DMS53 treated with DMSO at 0.1 percent for 48 hours (cell line): ENCODE measurements around the gene GFRA1.

Experiments
- DNase-seq: peaks from one replicate; lab custom pipeline; 2025; ENCODE audit not compliant: unreplicated experiment; lab: John Stamatoyannopoulos, UW

GFRA1 gene

GRCh38 chr10:116132780-116133399 lies 140.1 kb downstream of the GFRA1 start:
- DNase-seq, result no peak

GRCh38 chr10:116130006-116130405 lies 143.0 kb downstream of the GFRA1 start:
- no peak for DNase-seq

- DNase-seq, result no peak
Measured at GRCh38 chr10:116126954-116127695, 145.9 kb downstream of the GFRA1 start.

- DNase-seq, result no peak
Measured at GRCh38 chr10:116126239-116126638, 146.8 kb downstream of the GFRA1 start.

GRCh38 chr10:116125180-116125579 lies 147.8 kb downstream of the GFRA1 start:
- no peak for DNase-seq

GRCh38 chr10:116124777-116125176 lies 148.2 kb downstream of the GFRA1 start:
- DNase-seq, result no peak

GRCh38 chr10:116122664-116123063 lies 150.3 kb downstream of the GFRA1 start:
- no peak for DNase-seq

- no peak for DNase-seq
Measured at GRCh38 chr10:116121640-116122525, 151.1 kb downstream of the GFRA1 start.

- no peak for DNase-seq
Measured at GRCh38 chr10:116120688-116121455, 152.1 kb downstream of the GFRA1 start.

GRCh38 chr10:116118847-116119246 lies 154.2 kb downstream of the GFRA1 start:
- no peak for DNase-seq

- no peak for DNase-seq
Measured at GRCh38 chr10:116115797-116116196, 157.2 kb downstream of the GFRA1 start.

GRCh38 chr10:116115036-116115641 lies 157.9 kb downstream of the GFRA1 start:
- no peak for DNase-seq

- DNase-seq, result no peak
Measured at GRCh38 chr10:116113721-116114501, 159.1 kb downstream of the GFRA1 start.

- DNase-seq, result no peak
Measured at GRCh38 chr10:116112232-116113231, 160.5 kb downstream of the GFRA1 start.

- no peak for DNase-seq
Measured at GRCh38 chr10:116111483-116112095, 161.4 kb downstream of the GFRA1 start.

GRCh38 chr10:116110736-116111135 lies 162.3 kb downstream of the GFRA1 start:
- DNase-seq, result no peak

- no peak for DNase-seq
Measured at GRCh38 chr10:116109881-116110280, 163.1 kb downstream of the GFRA1 start.

GRCh38 chr10:116109481-116109880 lies 163.5 kb downstream of the GFRA1 start:
- no peak for DNase-seq
